GM06990 (cell line): ENCODE measurements around the gene PTPRN2.

ENCODE experiments used
- DNase-seq: peaks from one replicate; pipeline ENCODE4 v3.0.0-alpha.2; 2011; ENCODE audit not compliant: insufficient read length; ENCODE audit errors: extremely low read depth
- H3K27me3 ChIP-seq: replicated peaks from 2 replicates; pipeline ENCODE4 v1.6.0; 2011; ENCODE audit warnings: low read length; ENCODE audit not compliant: control insufficient read depth, insufficient read depth
- H3K36me3 ChIP-seq: 2 replicates; pipeline ENCODE4 v1.5.1; 2011; ENCODE audit warnings: low read length; ENCODE audit not compliant: control insufficient read depth, insufficient read depth
- H3K4me3 ChIP-seq: replicated peaks from 2 replicates; pipeline ENCODE4 v1.5.1; 2011; ENCODE audit warnings: low read depth, mild to moderate bottlenecking, control low read depth, low read length
- TF ChIP-seq, protein P1 (sequence below): IDR thresholded peaks from 2 replicates; pipeline ENCODE4 v1.5.1; 2011; ENCODE audit warnings: low read length, control low read depth, mild to moderate bottlenecking, inconsistent platforms; ENCODE audit not compliant: insufficient read depth, poor library complexity, severe bottlenecking

Gene PTPRN2

DNA sequence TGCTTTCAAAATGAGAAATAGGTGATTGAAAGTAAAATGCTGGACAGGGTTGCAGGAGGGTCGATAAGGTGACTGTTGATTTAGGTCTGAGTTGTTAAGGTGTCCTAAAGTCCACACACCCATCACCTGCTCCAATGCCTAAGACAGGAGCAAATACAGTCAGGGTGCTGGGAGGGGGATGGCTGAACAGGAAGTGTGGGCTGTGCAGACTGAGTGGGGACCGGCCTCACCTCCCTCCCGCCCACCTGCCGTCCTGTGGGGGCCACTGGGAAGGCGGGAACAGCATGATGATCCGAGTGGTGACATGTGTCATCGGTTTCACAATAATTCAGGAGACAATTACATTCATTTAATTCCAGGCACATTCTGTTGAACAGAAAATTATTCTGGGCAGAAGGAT is 990.1 kb downstream of the PTPRN2 start:
- TF ChIP-seq, protein P1, sequence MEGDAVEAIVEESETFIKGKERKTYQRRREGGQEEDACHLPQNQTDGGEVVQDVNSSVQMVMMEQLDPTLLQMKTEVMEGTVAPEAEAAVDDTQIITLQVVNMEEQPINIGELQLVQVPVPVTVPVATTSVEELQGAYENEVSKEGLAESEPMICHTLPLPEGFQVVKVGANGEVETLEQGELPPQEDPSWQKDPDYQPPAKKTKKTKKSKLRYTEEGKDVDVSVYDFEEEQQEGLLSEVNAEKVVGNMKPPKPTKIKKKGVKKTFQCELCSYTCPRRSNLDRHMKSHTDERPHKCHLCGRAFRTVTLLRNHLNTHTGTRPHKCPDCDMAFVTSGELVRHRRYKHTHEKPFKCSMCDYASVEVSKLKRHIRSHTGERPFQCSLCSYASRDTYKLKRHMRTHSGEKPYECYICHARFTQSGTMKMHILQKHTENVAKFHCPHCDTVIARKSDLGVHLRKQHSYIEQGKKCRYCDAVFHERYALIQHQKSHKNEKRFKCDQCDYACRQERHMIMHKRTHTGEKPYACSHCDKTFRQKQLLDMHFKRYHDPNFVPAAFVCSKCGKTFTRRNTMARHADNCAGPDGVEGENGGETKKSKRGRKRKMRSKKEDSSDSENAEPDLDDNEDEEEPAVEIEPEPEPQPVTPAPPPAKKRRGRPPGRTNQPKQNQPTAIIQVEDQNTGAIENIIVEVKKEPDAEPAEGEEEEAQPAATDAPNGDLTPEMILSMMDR = no peak
- H3K36me3 ChIP-seq = no peaks in the 10 kb centered on the region
- no peak overlapping the region for H3K4me3 ChIP-seq
- DNase-seq = no peak
- H3K27me3 ChIP-seq = no peaks in the 10 kb centered on the region

DNA sequence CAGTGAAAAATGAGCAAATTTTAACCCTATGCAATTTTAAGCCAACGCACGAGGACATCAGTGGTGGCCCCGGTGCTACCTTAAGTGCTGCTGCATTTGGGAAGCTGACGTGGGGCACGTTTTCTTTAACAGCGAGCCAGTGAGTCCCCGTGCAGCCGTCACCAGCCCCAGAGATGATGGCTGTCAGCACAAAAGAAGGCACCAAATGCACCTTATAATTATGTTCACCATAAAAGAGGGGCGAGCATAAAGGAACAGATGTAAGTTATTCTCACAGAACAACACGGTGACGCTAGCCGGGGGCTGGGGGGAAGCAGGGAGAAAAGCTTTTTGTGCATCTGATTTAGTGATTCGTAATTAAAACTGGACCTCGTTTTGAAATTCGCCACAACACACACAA is 990.7 kb downstream of the PTPRN2 start:
- DNase-seq = no peak
- H3K27me3 ChIP-seq = no peaks in the 10 kb centered on the region
- H3K36me3 ChIP-seq = no peaks in the 10 kb centered on the region
- TF ChIP-seq, protein P1 = no peak
- no peak overlapping the region for H3K4me3 ChIP-seq

DNA sequence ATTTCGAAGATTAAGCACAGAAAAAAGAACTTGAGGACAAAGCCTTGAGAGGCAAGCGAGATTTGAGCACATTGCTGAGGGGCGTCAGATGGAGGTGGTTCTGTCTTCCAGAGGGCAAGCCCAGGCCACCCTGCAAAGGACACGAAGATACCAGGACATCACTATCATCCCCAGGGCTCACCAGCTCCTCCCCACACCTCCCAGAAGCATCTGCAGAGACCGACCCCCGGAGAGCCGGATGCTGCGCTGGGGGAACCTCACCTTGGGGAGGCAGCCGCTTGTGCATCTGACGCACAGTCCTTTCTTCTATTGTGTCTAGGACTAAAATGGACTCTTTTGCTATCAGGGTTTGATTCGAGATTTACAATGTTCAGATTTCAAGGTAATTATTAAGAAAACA is 991.2 kb downstream of the PTPRN2 start:
- TF ChIP-seq, protein P1 = no peak
- no peak for DNase-seq
- Histone ChIP-seq H3K36me3 (no peaks in the 10 kb centered on the region), H3K27me3 (no peaks in the 10 kb centered on the region), H3K4me3 (no peak overlapping the region)

DNA sequence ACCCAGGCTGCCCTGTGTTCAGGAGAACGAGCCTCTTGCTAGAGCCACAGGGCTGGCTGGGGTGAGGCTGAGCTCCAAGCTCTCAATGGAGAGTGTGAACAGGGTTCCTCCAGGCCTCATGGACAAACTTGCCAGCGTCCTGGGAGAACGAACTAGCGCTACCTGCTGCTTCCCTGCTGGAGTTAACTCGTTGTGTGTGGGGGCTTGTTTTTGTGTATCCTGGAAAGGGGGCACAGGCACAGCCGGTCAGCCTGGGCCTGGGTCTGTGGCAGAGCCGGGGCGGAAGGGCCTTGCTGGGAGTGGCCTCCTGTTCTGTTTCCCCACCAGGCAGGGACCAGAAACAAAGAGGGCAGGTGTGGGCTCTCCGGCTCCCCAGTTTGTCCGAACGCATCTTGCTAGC is 991.6 kb downstream of the PTPRN2 start:
- no peaks in the 10 kb centered on the region for H3K36me3 ChIP-seq
- no peak for DNase-seq
- no peaks in the 10 kb centered on the region for H3K27me3 ChIP-seq
- no peak overlapping the region for H3K4me3 ChIP-seq
- TF ChIP-seq, protein P1 = no peak

DNA sequence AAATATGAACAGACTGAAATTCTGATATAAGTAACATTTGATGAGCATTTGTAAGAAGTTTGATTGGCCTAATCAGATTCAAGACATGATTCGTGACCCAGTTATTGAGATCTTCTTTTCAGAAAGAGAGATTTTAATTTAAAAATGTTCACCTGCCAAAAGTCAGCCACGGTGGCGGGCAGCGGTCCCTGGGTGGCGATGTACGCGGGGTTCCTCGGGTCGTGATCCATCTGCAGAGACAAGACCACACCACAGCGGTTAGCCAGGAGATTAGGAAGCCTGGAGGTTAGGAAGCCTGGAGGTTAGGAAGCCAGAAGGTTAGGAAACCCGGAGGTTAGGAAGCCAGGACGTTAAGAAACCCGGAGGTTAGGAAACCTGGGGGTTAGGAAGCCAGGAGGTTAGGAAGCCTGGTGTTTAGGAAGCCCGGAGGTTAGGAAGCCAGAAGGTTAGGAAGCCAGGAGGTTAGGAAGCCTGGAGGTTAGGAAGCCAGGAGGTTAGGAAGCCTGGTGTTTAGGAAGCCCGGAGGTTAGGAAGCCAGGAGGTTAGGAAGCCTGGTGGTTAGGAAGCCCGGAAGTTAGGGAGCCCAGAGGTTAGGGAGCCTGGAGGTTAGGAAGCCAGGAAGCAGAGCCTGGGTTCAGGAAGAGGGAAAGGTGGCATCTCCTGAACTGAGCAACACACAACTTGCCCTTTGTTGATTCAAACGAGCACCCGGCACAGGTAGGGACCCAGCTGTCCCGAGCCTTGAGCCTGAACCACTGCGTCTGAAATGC is 992.4 kb downstream of the PTPRN2 start:
- no peaks in the 10 kb centered on the region for H3K27me3 ChIP-seq
- DNase-seq = no peak
- TF ChIP-seq, protein P1 = no peak
- no peaks in the 10 kb centered on the region for H3K36me3 ChIP-seq
- no peak overlapping the region for H3K4me3 ChIP-seq
